DMS79 treated with DMSO at 0.1 percent for 48 hours (cell line): ENCODE results near the gene CCNB1IP1.
"Not testable (repeated sequence)": the region's sequence is repeated elsewhere in the genome, so short reads cannot be mapped to it uniquely, and the experiment has no call there.

ENCODE experiments used
- DNase-seq: peaks from one replicate; lab custom pipeline; 2025; lab: John Stamatoyannopoulos, UW

The CCNB1IP1 gene

GRCh38 chr14:20332431-20332787 lies 670 bp downstream of the CCNB1IP1 start:
- DNase-seq = peak; percentile 65

GRCh38 chr14:20331053-20331613 lies 1.9 kb downstream of the CCNB1IP1 start:
- DNase-seq = no peak

GRCh38 chr14:20329355-20329754 lies 3.7 kb downstream of the CCNB1IP1 start:
- DNase-seq = no peak

GRCh38 chr14:20328705-20329104 lies 4.4 kb downstream of the CCNB1IP1 start:
- DNase-seq = no peak

GRCh38 chr14:20327005-20327869 lies 5.8 kb downstream of the CCNB1IP1 start:
- peak; percentile 88 for DNase-seq

GRCh38 chr14:20317720-20318119 lies 15.4 kb downstream of the CCNB1IP1 start:
- DNase-seq = no peak

GRCh38 chr14:20314026-20314425 lies 19.1 kb downstream of the CCNB1IP1 start:
- DNase-seq = no peak

GRCh38 chr14:20306079-20306423 lies 27.0 kb downstream of the CCNB1IP1 start:
- no peak for DNase-seq

GRCh38 chr14:20305265-20306078 lies 27.6 kb downstream of the CCNB1IP1 start, which contains the start of gene TTC5:
TSS of gene TTC5 (minus strand) at chr14:20305951. CDS start at chr14:20305937, 14 bp downstream.
- DNase-seq = peak; percentile 93

- no peak for DNase-seq
Observed at GRCh38 chr14:20302042-20302755, 30.9 kb downstream of the CCNB1IP1 start.

GRCh38 chr14:20295067-20295466 lies 38.0 kb downstream of the CCNB1IP1 start:
- DNase-seq = no peak

- no peak for DNase-seq
Observed at GRCh38 chr14:20294636-20295035, 38.4 kb downstream of the CCNB1IP1 start.

- not testable (repeated sequence) for DNase-seq
Observed at GRCh38 chr14:20281998-20282397, 51.1 kb downstream of the CCNB1IP1 start.

GRCh38 chr14:20280265-20280664 lies 52.8 kb downstream of the CCNB1IP1 start:
- not testable (repeated sequence) for DNase-seq

GRCh38 chr14:20278414-20278813 lies 54.7 kb downstream of the CCNB1IP1 start:
- DNase-seq = no peak

- DNase-seq = no peak
Observed at GRCh38 chr14:20277409-20277808, 55.7 kb downstream of the CCNB1IP1 start.

- DNase-seq = no peak
Observed at GRCh38 chr14:20274062-20274461, 59.0 kb downstream of the CCNB1IP1 start.

- DNase-seq = not testable (repeated sequence)
Observed at GRCh38 chr14:20264361-20264760, 68.7 kb downstream of the CCNB1IP1 start.

- DNase-seq = no peak
Observed at GRCh38 chr14:20262642-20263128, 70.4 kb downstream of the CCNB1IP1 start.
